KMS-11 (cell line): ENCODE measurements around the gene NUP98.

Experiments used
- H2AFZ ChIP-seq: fragments of 200-600 bp; sonication (generic); 2 replicates; pipeline ENCODE4 v1.6.1; 2016; ENCODE audit warnings: antibody characterized with exemption, mixed run types, low read depth
- H3K27ac ChIP-seq: fragments of 200-600 bp; sonication (generic); 2 replicates; pipeline ENCODE4 v1.6.1; 2016; ENCODE audit warnings: mild to moderate bottlenecking, mixed run types
- H3K27me3 ChIP-seq: fragments of 200-600 bp; sonication (generic); 2 replicates; pipeline ENCODE4 v1.6.1; 2017; ENCODE audit warnings: mild to moderate bottlenecking, low read depth, mixed run types, moderate library complexity; ENCODE audit not compliant: insufficient read depth
- H3K36me3 ChIP-seq: fragments of 200-600 bp; sonication (generic); 2 replicates; pipeline ENCODE4 v1.6.1; 2017; ENCODE audit warnings: mild to moderate bottlenecking, mixed run types; ENCODE audit not compliant: insufficient read depth
- H3K4me1 ChIP-seq: fragments of 200-600 bp; sonication (generic); 2 replicates; pipeline ENCODE4 v1.6.1; 2016; ENCODE audit warnings: mild to moderate bottlenecking, low read depth, mixed run types; ENCODE audit not compliant: poor library complexity, severe bottlenecking
- H3K4me2 ChIP-seq: fragments of 200-600 bp; sonication (generic); 2 replicates; pipeline ENCODE4 v1.7.0; 2016; ENCODE audit warnings: mild to moderate bottlenecking, mixed run types
- H3K4me3 ChIP-seq: fragments of 200-600 bp; sonication (generic); IDR thresholded peaks from 2 replicates; pipeline ENCODE4 v1.6.1; 2017; ENCODE audit warnings: low read depth, low read length, mixed read lengths; ENCODE audit not compliant: insufficient read depth
- H3K79me2 ChIP-seq: fragments of 200-600 bp; sonication (generic); 2 replicates; pipeline ENCODE4 v1.6.1; 2016; ENCODE audit warnings: low read depth, mixed run types; ENCODE audit not compliant: insufficient read depth
- H3K9ac ChIP-seq: fragments of 200-600 bp; sonication (generic); 2 replicates; pipeline ENCODE4 v1.6.1; 2016; ENCODE audit warnings: mild to moderate bottlenecking, mixed run types
- H4K20me1 ChIP-seq: fragments of 200-600 bp; sonication (generic); 2 replicates; pipeline ENCODE4 v1.6.1; 2016; ENCODE audit warnings: mild to moderate bottlenecking, mixed run types; ENCODE audit not compliant: insufficient read depth
- CTCF ChIP-seq: fragments of 200-600 bp; sonication (generic); conservative IDR thresholded peaks from 2 replicates; pipeline ENCODE4 v1.6.1; 2017; ENCODE audit warnings: low read depth, mild to moderate bottlenecking, antibody characterized with exemption, low read length, moderate library complexity, mixed read lengths

NUP98 gene

GRCh38 chr11:3738723-3739122 lies 58.6 kb downstream of the NUP98 start:
- Histone ChIP-seq H4K20me1 (no peaks in the 10 kb centered on the region), H3K9ac (no peak overlapping the region), H3K36me3 (peaks cover 8% of the 10 kb centered on the region; the same call in 1 of the 2 replicates), H3K4me1 (no peaks in the 10 kb centered on the region), H3K4me3 (no peak overlapping the region), H3K4me2 (no peak overlapping the region), H3K27me3 (no peaks in the 10 kb centered on the region), H2AFZ (no peak overlapping the region), H3K27ac (no peak overlapping the region), H3K79me2 (no peaks in the 10 kb centered on the region)
- TF ChIP-seq CTCF = no peak

GRCh38 chr11:3738241-3738640 lies 59.1 kb downstream of the NUP98 start:
- peaks cover 8% of the 10 kb centered on the region; the same call in 1 of the 2 replicates for H3K36me3 ChIP-seq

GRCh38 chr11:3737386-3737933 lies 59.9 kb downstream of the NUP98 start:
- Histone ChIP-seq H4K20me1 (no peaks in the 10 kb centered on the region), H2AFZ (no peak overlapping the region), H3K9ac (no peak overlapping the region), H3K4me1 (no peaks in the 10 kb centered on the region), H3K4me3 (no peak overlapping the region), H3K79me2 (no peaks in the 10 kb centered on the region), H3K36me3 (peaks cover 8% of the 10 kb centered on the region; the same call in 1 of the 2 replicates), H3K27ac (no peak overlapping the region), H3K27me3 (no peaks in the 10 kb centered on the region), H3K4me2 (no peak overlapping the region)
- TF ChIP-seq CTCF = no peak

More at GRCh38 chr11:3738241-3738640, 59.1 kb downstream of the NUP98 start:
- no peak for TF ChIP-seq CTCF
- Histone ChIP-seq H3K79me2 (no peaks in the 10 kb centered on the region), H3K9ac (no peak overlapping the region), H3K4me3 (no peak overlapping the region), H2AFZ (no peak overlapping the region), H3K27ac (no peak overlapping the region), H3K4me1 (no peaks in the 10 kb centered on the region), H3K4me2 (no peak overlapping the region), H4K20me1 (no peaks in the 10 kb centered on the region), H3K27me3 (no peaks in the 10 kb centered on the region)

GRCh38 chr11:3736816-3737215 lies 60.5 kb downstream of the NUP98 start:
- no peak overlapping the region for H3K27ac ChIP-seq
- H3K27me3 ChIP-seq = no peaks in the 10 kb centered on the region
- no peak overlapping the region for H2AFZ ChIP-seq
- TF ChIP-seq CTCF = no peak
- no peaks in the 10 kb centered on the region for H4K20me1 ChIP-seq
- no peaks in the 10 kb centered on the region for H3K4me1 ChIP-seq
- H3K36me3 ChIP-seq = peaks cover 8% of the 10 kb centered on the region; the same call in 1 of the 2 replicates
- no peaks in the 10 kb centered on the region for H3K79me2 ChIP-seq
- no peak overlapping the region for H3K9ac ChIP-seq
- no peak overlapping the region for H3K4me2 ChIP-seq
- H3K4me3 ChIP-seq = no peak overlapping the region
